GM21526 (cell line): ENCODE measurements around the gene IQCF5.
"Not testable (repeated sequence)": the region's sequence is repeated elsewhere in the genome, so short reads cannot be mapped to it uniquely, and the experiment has no call there.

Source experiments
- ATAC-seq: cut with Tn5 transposase; IDR thresholded peaks from one replicate; pipeline ENCODE4 v1.9.1; 2021; ENCODE audit warnings: moderate library complexity; ENCODE audit not compliant: unreplicated experiment, low FRiP score

The IQCF5 gene

GRCh38 chr3:51875501-51875900 is at the start of gene IQCF5:
TSS of gene IQCF5 (minus strand) at chr3:51875601. CDS start at chr3:51875531, 70 bp downstream.
- no peak for ATAC-seq

DNA sequence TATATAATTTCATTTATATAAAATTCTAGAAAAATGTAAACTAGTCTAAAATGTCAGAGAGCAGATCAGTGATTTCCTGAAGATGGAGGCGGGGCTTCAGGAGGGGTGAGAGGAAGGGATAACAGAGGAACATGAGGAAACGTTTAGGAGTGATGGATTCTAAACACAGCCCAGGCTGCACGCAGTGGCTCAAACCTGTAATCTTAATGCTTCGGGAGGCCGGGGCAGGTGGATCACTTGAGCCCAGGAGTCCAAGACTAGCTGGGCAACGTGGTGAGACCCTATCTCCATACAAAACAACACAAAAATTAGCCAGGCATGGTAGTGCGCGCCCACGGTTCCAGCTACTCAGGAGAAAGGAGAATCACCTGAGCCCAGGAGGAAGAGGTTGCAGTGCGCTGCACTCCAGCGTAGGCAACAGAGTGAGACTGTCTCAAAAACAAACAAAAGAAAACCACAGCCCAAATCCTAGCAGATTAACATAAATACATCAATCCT is 45.7 kb upstream of the IQCF5 start:
- ATAC-seq: no peak

- ATAC-seq: no peak
Measured at GRCh38 chr3:51916418-51916817, 41.0 kb upstream of the IQCF5 start.

GRCh38 chr3:51908026-51908425 is 32.6 kb upstream of the IQCF5 start:
- no peak for ATAC-seq

GRCh38 chr3:51904034-51904823 is 28.8 kb upstream of the IQCF5 start:
- no peak for ATAC-seq

DNA sequence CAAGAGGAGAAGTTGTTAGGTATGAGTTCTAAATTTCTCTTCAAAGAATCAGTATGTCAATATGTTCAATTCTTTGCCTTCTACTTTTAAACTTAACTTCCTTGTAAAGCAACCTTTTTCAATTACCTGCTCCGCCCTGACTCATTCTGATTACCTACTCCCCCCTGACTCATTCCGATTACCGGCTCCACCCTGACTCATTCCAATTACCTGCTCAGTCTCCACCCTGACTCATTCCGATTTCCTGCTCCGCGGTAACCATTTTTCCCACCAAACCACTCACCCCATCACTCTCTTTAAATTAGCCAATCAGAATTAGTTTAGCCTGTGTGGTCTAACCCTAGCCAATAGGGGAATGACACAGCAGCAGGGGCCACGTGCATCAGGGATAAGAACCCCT is 27.0 kb upstream of the IQCF5 start:
- not testable (repeated sequence) for ATAC-seq

- not testable (repeated sequence) for ATAC-seq
Measured at GRCh38 chr3:51900043-51900442, 24.6 kb upstream of the IQCF5 start.

GRCh38 chr3:51897391-51897790 is 22.0 kb upstream of the IQCF5 start:
- ATAC-seq: no peak

- no peak for ATAC-seq
Measured at GRCh38 chr3:51896607-51897305, 21.4 kb upstream of the IQCF5 start.

DNA sequence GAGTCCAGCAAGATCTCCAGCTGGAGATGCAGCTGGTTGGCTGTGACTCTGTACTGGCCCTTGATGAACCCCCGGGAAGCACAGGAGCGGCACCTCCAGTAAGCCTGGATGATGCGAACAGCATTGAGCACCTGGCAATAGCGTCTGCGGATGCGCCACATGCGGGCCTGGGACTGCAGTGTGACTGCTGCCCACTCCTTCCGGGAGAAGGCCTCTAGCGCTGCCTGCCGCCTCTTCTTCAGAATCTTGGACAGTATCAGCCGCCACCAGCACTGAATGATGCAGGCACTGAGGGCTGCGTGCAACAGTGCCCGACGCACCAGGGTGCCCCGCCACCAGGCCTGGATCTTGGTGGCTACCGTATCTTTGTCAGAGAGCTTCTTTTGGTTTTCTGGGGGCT is 19.5 kb upstream of the IQCF5 start:
- ATAC-seq: no peak

DNA sequence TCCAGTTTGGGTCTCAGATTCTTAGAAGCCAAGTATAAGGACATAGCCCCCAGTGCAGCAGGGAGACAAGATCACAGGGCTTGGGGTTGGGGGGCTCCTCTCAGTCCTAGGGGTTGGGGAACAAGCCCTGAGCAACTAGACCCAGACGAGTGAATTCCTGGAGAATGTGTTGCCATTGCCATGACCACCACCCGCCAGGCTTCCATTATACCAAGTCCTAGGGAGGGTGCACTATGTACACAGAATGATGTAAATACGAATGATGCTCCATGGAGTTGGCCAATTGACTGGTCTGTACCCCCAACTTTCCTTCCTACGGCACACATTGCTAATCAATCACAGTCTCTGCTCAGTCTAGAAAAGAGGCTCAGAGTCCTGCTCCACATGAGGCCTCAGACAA is 19.0 kb upstream of the IQCF5 start:
- ATAC-seq: no peak

DNA sequence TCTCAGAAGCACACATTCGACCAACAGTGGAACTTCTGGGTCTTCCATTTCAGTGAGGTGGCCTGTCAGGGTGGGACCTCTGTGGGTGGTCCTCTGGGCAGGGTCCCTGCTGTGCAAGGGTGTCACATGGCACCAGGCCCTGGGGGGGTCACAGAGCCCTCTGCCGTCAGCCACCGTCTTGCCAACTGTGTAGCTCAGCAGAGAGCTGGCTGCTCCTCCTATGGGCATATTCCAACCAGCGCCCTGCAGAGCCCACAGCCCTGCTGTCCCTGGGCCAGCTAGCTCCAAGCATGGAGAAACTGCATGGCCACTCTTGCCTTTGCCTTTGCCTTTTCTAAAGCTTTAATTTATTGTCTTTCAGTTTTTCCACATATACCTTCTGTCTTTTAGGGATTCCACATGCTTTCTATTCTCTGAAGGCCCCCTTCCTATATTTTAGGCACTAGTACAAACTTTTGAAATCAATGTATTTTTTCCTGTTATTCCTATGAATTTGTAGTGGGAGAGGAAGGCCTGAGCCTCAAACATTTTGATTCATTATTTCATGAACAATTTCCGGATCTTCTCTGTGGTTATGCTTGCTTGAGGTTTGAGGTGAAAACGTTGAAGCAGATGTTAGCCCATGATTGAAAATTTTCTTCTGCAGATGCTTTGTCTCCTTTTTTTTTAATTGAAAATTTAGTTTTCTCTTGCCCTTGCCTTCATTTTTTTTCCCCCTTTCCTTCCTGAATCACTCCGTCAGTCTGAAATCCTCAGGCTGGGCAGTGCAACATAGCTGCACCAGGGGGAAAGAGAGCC is 16.0 kb upstream of the IQCF5 start:
- no peak for ATAC-seq

DNA sequence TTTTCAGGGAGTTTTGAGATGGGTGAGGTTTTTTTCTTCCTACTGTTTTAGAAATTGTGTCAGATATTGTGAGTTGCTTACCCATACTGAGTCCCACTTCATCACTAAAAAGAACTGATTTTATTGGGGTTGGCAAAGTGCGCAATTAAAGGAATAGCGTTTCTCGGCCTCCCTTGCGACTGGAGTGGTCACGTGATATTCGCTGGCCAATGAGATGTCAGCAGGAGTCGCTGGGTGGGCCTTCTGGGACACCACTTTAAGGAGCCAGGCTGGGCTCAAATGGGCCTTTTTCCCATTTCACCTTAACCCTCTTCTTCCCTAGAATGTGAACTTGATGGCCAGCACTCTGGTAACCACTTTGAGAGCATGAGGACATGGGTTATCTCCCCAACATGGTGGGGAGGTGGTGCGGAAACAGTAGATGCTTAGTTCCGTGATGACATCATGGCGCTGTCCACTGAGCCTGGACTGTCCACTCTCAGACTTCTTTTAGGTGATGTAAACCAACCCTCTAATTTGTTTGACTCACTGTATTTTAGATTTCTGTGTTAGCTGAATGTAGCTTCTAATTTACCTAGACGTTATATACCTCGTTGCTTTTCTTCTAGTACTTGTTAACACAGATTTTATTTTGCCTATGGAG is 13.2 kb upstream of the IQCF5 start:
- ATAC-seq: no peak

- ATAC-seq: no peak
Measured at GRCh38 chr3:51887620-51888019, 12.2 kb upstream of the IQCF5 start.

- ATAC-seq: no peak
Measured at GRCh38 chr3:51886447-51886846, 11.0 kb upstream of the IQCF5 start.

DNA sequence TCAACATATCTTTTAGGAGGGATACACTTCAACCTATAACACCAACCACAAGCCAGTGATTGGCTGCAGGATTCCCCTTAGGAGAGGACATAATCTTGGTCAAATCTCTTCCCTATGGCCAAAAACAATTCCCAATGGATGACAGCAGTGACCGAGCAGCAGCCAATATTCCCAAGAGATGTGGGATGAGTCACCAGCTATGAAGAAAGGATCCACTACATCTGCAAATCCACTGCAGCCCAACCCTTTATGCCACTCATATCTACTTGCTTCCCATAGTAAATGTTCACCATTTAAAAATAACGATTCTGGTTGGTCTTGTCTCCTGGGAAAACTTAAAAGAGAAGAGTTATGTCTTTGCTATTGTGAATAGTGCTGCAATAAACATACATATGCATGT is 4.5 kb upstream of the IQCF5 start:
- ATAC-seq: no peak

DNA sequence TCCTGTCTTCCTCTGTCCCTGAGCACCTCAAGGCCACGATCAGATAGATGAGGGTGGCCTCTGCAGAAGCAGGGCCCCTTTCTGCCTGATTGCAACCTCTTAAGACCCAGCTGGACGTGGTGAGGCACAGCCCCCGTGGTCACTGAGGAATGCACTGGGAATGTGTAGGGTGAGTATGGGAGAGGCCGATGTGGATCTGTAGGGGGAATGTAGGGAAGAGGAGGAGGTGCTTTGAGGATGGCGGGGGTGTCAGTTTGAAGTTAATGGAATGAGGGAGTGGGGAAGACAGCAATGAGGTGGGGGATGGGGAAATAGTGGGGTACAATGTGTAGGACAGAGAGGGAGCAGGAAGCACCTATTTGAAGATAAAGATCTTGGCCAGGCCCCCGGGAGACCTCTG is 785 bp upstream of the IQCF5 start:
- ATAC-seq: no peak

- no peak for ATAC-seq
Measured at GRCh38 chr3:51874889-51875288, 512 bp downstream of the IQCF5 start.

DNA sequence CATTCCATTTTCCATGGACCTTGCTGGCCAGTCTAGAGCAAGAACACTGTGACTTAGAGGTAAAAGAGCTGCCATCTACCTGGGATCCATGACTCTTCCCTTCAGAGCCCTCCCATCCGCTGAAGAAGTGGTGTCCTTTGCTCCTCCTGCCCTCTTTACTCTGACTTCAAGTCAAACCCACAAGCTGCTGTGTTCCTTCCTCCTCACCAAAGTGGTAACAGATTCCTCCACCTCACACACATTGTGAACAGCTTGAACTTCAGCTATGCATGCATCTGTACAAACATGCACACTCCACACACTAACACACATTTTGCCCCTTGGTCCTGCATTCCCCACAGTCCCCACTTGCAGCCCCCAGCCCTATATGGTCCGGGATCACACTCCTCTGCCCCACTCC is 990 bp downstream of the IQCF5 start:
- no peak for ATAC-seq

GRCh38 chr3:51873876-51874275 is 1.5 kb downstream of the IQCF5 start:
- no peak for ATAC-seq
